ENCODE data around the gene CADM4. TPM values are rescaled to one million over a fixed set of nuclear protein-coding genes. Genes with fewer than 3 reads are reported as not detected.

CADM4 gene
- total and polyA plus RNA-seq, 10 of the 15 experiments (the other 5 are each of a cell fraction or from before 2014, with no cell fraction given): 0.04 to 0.12 (median 0.08) TPM; not detected in 5

DNA sequence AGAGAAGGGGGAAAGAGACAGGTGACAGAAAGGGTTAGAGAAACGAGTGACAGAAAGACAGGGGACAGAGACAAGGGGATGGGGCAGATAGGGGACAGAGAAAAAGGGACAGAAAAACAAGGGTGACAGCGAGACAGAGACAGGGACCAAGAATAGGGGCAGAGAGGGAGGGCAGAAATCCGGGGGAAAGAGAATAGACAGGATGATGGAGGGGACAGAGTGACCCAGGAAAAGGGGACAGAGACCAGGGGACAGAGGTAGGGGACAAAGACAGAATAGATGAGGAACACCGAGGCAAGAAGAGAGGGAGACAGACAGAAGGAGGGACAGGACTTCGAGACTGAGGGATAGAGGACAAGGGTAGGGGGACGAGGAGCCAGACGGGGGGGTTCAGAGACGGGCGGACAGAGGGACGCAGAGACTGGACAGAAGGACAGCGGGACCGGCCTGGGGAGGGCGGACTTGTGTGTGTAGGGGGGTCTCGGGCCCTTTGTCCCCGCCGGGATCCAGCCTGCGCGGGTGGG lies 593 bp downstream of the CADM4 start:
- H3K4me3 ChIP-seq: no peak overlapping the region
- FAIRE-seq (no peak), DNase-seq (ENCODE audit: low read depth, low spot score) (no peak), ATAC-seq (no peak)
- ChIA-PET SMC1A (ENCODE audit: uncharacterized antibody, unreplicated experiment) (no interaction called here), CTCF (no interaction called here), RAD21 (ENCODE audit: unreplicated experiment) (no interaction called here), POLR2A (no interaction called here)
- 19% methylated on average over 6 of the region's 18 CpGs for WGBS (ENCODE audit: insufficient coverage, insufficient replicate concordance, low lambda C conversion rate, missing lambda C conversion rate)
- H3K9ac ChIP-seq (ENCODE audit: control insufficient read depth, insufficient read depth, low read length): no peak overlapping the region
- H3K4me1 ChIP-seq (ENCODE audit: control insufficient read depth, insufficient read depth, low read length): peaks cover 5% of the 10 kb centered on the region
- no peaks in the 10 kb centered on the region for H3K79me2 ChIP-seq (ENCODE audit: control insufficient read depth, insufficient read depth, low read length)
- no peaks in the 10 kb centered on the region for H3K9me3 ChIP-seq (replicated peaks; ENCODE audit: control insufficient read depth, insufficient read depth, low read length)
- in situ Hi-C loops (cut with MboI): no loop called here
- no peaks in the 10 kb centered on the region for H3K36me3 ChIP-seq (ENCODE audit: control insufficient read depth in 2 of 2, insufficient read depth in 2 of 2, low read length in 1 of 2)
- no peak for TF ChIP-seq CBX5 (IDR thresholded peaks at IDR 0.05; ENCODE audit: low read depth)
- TF ChIP-seq, protein P1, sequence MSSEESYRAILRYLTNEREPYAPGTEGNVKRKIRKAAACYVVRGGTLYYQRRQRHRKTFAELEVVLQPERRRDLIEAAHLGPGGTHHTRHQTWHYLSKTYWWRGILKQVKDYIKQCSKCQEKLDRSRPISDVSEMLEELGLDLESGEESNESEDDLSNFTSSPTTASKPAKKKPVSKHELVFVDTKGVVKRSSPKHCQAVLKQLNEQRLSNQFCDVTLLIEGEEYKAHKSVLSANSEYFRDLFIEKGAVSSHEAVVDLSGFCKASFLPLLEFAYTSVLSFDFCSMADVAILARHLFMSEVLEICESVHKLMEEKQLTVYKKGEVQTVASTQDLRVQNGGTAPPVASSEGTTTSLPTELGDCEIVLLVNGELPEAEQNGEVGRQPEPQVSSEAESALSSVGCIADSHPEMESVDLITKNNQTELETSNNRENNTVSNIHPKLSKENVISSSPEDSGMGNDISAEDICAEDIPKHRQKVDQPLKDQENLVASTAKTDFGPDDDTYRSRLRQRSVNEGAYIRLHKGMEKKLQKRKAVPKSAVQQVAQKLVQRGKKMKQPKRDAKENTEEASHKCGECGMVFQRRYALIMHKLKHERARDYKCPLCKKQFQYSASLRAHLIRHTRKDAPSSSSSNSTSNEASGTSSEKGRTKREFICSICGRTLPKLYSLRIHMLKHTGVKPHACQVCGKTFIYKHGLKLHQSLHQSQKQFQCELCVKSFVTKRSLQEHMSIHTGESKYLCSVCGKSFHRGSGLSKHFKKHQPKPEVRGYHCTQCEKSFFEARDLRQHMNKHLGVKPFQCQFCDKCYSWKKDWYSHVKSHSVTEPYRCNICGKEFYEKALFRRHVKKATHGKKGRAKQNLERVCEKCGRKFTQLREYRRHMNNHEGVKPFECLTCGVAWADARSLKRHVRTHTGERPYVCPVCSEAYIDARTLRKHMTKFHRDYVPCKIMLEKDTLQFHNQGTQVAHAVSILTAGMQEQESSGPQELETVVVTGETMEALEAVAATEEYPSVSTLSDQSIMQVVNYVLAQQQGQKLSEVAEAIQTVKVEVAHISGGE (CRISPR knock-in tag; IDR thresholded peaks at IDR 0.05): no peak
- TF ChIP-seq, protein P2, sequence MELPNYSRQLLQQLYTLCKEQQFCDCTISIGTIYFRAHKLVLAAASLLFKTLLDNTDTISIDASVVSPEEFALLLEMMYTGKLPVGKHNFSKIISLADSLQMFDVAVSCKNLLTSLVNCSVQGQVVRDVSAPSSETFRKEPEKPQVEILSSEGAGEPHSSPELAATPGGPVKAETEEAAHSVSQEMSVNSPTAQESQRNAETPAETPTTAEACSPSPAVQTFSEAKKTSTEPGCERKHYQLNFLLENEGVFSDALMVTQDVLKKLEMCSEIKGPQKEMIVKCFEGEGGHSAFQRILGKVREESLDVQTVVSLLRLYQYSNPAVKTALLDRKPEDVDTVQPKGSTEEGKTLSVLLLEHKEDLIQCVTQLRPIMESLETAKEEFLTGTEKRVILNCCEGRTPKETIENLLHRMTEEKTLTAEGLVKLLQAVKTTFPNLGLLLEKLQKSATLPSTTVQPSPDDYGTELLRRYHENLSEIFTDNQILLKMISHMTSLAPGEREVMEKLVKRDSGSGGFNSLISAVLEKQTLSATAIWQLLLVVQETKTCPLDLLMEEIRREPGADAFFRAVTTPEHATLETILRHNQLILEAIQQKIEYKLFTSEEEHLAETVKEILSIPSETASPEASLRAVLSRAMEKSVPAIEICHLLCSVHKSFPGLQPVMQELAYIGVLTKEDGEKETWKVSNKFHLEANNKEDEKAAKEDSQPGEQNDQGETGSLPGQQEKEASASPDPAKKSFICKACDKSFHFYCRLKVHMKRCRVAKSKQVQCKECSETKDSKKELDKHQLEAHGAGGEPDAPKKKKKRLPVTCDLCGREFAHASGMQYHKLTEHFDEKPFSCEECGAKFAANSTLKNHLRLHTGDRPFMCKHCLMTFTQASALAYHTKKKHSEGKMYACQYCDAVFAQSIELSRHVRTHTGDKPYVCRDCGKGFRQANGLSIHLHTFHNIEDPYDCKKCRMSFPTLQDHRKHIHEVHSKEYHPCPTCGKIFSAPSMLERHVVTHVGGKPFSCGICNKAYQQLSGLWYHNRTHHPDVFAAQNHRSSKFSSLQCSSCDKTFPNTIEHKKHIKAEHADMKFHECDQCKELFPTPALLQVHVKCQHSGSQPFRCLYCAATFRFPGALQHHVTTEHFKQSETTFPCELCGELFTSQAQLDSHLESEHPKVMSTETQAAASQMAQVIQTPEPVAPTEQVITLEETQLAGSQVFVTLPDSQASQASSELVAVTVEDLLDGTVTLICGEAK (IDR thresholded peaks at IDR 0.05; ENCODE audit: borderline replicate concordance): no peak
- TF ChIP-seq CHD2 (IDR thresholded peaks at IDR 0.05; ENCODE audit: borderline replicate concordance, low read depth, low read length): no peak
- TF ChIP-seq, protein P3, sequence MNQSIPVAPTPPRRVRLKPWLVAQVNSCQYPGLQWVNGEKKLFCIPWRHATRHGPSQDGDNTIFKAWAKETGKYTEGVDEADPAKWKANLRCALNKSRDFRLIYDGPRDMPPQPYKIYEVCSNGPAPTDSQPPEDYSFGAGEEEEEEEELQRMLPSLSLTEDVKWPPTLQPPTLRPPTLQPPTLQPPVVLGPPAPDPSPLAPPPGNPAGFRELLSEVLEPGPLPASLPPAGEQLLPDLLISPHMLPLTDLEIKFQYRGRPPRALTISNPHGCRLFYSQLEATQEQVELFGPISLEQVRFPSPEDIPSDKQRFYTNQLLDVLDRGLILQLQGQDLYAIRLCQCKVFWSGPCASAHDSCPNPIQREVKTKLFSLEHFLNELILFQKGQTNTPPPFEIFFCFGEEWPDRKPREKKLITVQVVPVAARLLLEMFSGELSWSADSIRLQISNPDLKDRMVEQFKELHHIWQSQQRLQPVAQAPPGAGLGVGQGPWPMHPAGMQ (IDR thresholded peaks at IDR 0.05; ENCODE audit: borderline replicate concordance): no peak
- H3K27me3 ChIP-seq (replicated peaks in 1 of 2; ENCODE audit: control insufficient read depth in 2 of 2, insufficient read depth in 2 of 2, low read length in 1 of 2): peaks cover 10 to 19% of the 10 kb centered on the region in 2 experiments
- intact Hi-C loops (cut with micrococcal nuclease; ENCODE audit: unreplicated experiment): no loop called here
- no peak overlapping the region for H3K27ac ChIP-seq (ENCODE audit: control insufficient read depth, insufficient read depth)
- H3K4me2 ChIP-seq (ENCODE audit: control insufficient read depth, insufficient read depth): no peak overlapping the region
- no peaks in the 10 kb centered on the region for H4K20me1 ChIP-seq (ENCODE audit: control insufficient read depth, insufficient read depth)
- no TSS peak for BruUV-seq (replicated peaks)
- no peak overlapping the region for H2AFZ ChIP-seq (ENCODE audit: control insufficient read depth, low read depth, low read length)
